HEK293 (cell line): ENCODE data around the gene INTS7.

Experiments
- CTCF ChIA-PET: fragments of 350-600 bp; formaldehyde crosslinking; extraction: SDS; loops from one replicate; lab custom pipeline; 2021; ENCODE audit warnings: antibody characterized with exemption; lab: Yijun Ruan, JAX
- POLR2A ChIA-PET: fragments of 300-600 bp; formaldehyde crosslinking; extraction: SDS; loops from one replicate; lab custom pipeline; 2020; ENCODE audit warnings: antibody characterized with exemption, inconsistent platforms; lab: Yijun Ruan, JAX
- H3K27ac ChIP-seq: fragments of 200-500 bp; sonication (Bioruptor generic); 2 replicates; pipeline ENCODE4 v1.5.1; 2014; ENCODE audit warnings: low read depth, low read length, control low read depth, inconsistent platforms; ENCODE audit errors: extremely low read depth
- H3K36me3 ChIP-seq, 2 experiments: fragments of 200-500 bp in 1 of 2; sonication (Bioruptor generic) in 1 of 2; 1 replicate in 1 of 2; 2 replicates in 1 of 2; pipeline ENCODE4 v1.5.1; 2014 to 2017; ENCODE audit warnings: inconsistent platforms in 2 of 2, low read length in 2 of 2; ENCODE audit not compliant: control insufficient read depth in 2 of 2, insufficient read depth in 1 of 2
- H3K4me1 ChIP-seq: fragments of 200-500 bp; sonication (Bioruptor generic); 2 replicates; pipeline ENCODE4 v1.5.1; 2014; ENCODE audit warnings: mild to moderate bottlenecking, low read length, inconsistent platforms; ENCODE audit not compliant: control insufficient read depth, insufficient read depth
- H3K4me3 ChIP-seq: 2 replicates; pipeline ENCODE4 v1.5.1; 2011; ENCODE audit warnings: low read depth, mild to moderate bottlenecking, control low read depth, low read length, moderate library complexity
- H3K9me3 ChIP-seq: fragments of 200-500 bp; sonication (Bioruptor generic); 2 replicates; pipeline ENCODE4 v1.5.1; 2014; ENCODE audit warnings: low read depth, low read length, inconsistent platforms; ENCODE audit not compliant: control insufficient read depth, insufficient read depth
- FEZF1 ChIP-seq: fragments of 450-650 bp; formaldehyde crosslinking; IDR thresholded peaks from 2 replicates; pipeline ENCODE4 v1.5.1; 2016; ENCODE audit warnings: missing biosample characterization, missing genetic modification characterization
- GFI1B ChIP-seq: fragments of 450-650 bp; formaldehyde crosslinking; IDR thresholded peaks from 2 replicates; pipeline ENCODE4 v1.5.1; 2016; ENCODE audit warnings: missing biosample characterization, missing genetic modification characterization
- KLF10 ChIP-seq: fragments of 450-650 bp; IDR thresholded peaks from 2 replicates; pipeline ENCODE4 v1.5.1; 2018; ENCODE audit warnings: missing biosample characterization, mild to moderate bottlenecking, missing genetic modification characterization
- KLF17 ChIP-seq: fragments of 450-650 bp; formaldehyde crosslinking; IDR thresholded peaks from 2 replicates; pipeline ENCODE4 v1.5.1; 2016; ENCODE audit warnings: missing biosample characterization, missing genetic modification characterization
- MEIS1 ChIP-seq: sonication (generic); formaldehyde crosslinking; IDR thresholded peaks from 2 replicates; pipeline ENCODE4 v1.8.1; 2022; ENCODE audit warnings: missing genetic modification reagents, mild to moderate bottlenecking, borderline replicate concordance
- OSR2 ChIP-seq: fragments of 450-650 bp; formaldehyde crosslinking; IDR thresholded peaks from 2 replicates; pipeline ENCODE4 v1.5.1; 2016; ENCODE audit warnings: missing biosample characterization, missing genetic modification characterization
- PRDM10 ChIP-seq: fragments of 450-650 bp; formaldehyde crosslinking; IDR thresholded peaks from 2 replicates; pipeline ENCODE4 v1.5.1; 2016; ENCODE audit warnings: missing biosample characterization, missing genetic modification characterization
- REPIN1 ChIP-seq: fragments of 450-650 bp; formaldehyde crosslinking; IDR thresholded peaks from 2 replicates; pipeline ENCODE4 v1.5.1; 2017; ENCODE audit warnings: missing biosample characterization, missing genetic modification characterization, low read depth
- YY2 ChIP-seq: fragments of 450-650 bp; formaldehyde crosslinking; IDR thresholded peaks from 2 replicates; pipeline ENCODE4 v1.5.1; 2016; ENCODE audit warnings: missing biosample characterization, missing genetic modification characterization
- ZBTB17 ChIP-seq: fragments of 450-650 bp; formaldehyde crosslinking; IDR thresholded peaks from 2 replicates; pipeline ENCODE4 v1.5.1; 2016; ENCODE audit warnings: missing biosample characterization, missing genetic modification characterization
- ZBTB8A ChIP-seq: fragments of 450-650 bp; formaldehyde crosslinking; IDR thresholded peaks from 2 replicates; pipeline ENCODE4 v1.5.1; 2016; ENCODE audit warnings: missing biosample characterization, missing genetic modification characterization
- ZFP69B ChIP-seq: fragments of 450-650 bp; formaldehyde crosslinking; IDR thresholded peaks from 2 replicates; pipeline ENCODE4 v1.5.1; 2016; ENCODE audit warnings: missing biosample characterization, missing genetic modification characterization
- ZNF140 ChIP-seq: fragments of 450-650 bp; formaldehyde crosslinking; IDR thresholded peaks from 2 replicates; pipeline ENCODE4 v1.5.1; 2016; ENCODE audit warnings: missing biosample characterization, missing genetic modification characterization
- ZNF157 ChIP-seq: fragments of 450-650 bp; formaldehyde crosslinking; IDR thresholded peaks from 2 replicates; pipeline ENCODE4 v1.5.1; 2016; ENCODE audit warnings: missing biosample characterization, missing genetic modification characterization
- ZNF169 ChIP-seq: fragments of 450-650 bp; formaldehyde crosslinking; IDR thresholded peaks from 2 replicates; pipeline ENCODE4 v1.5.1; 2016; ENCODE audit warnings: missing biosample characterization, missing genetic modification characterization
- ZNF248 ChIP-seq: fragments of 450-650 bp; formaldehyde crosslinking; IDR thresholded peaks from 2 replicates; pipeline ENCODE4 v1.5.1; 2017; ENCODE audit warnings: missing biosample characterization, missing genetic modification characterization
- ZNF311 ChIP-seq: fragments of 450-650 bp; formaldehyde crosslinking; IDR thresholded peaks from 2 replicates; pipeline ENCODE4 v1.5.1; 2017; ENCODE audit warnings: missing biosample characterization, missing genetic modification characterization, borderline replicate concordance
- ZNF366 ChIP-seq: fragments of 450-650 bp; formaldehyde crosslinking; conservative IDR thresholded peaks from 2 replicates; pipeline ENCODE4 v1.5.1; 2016; ENCODE audit warnings: missing biosample characterization, missing genetic modification characterization
- ZNF37A ChIP-seq: fragments of 450-650 bp; IDR thresholded peaks from 2 replicates; pipeline ENCODE4 v1.5.1; 2018; ENCODE audit warnings: missing biosample characterization, missing genetic modification characterization
- ZNF404 ChIP-seq: fragments of 450-650 bp; formaldehyde crosslinking; IDR thresholded peaks from 2 replicates; pipeline ENCODE4 v1.5.1; 2017; ENCODE audit warnings: missing biosample characterization, missing genetic modification characterization
- ZNF488 ChIP-seq: fragments of 450-650 bp; formaldehyde crosslinking; IDR thresholded peaks from 2 replicates; pipeline ENCODE4 v1.5.1; 2016; ENCODE audit warnings: missing biosample characterization, missing genetic modification characterization
- ZNF560 ChIP-seq: fragments of 450-650 bp; formaldehyde crosslinking; IDR thresholded peaks from 2 replicates; pipeline ENCODE4 v1.5.1; 2017; ENCODE audit warnings: missing biosample characterization, missing genetic modification characterization, borderline replicate concordance
- ZNF580 ChIP-seq: fragments of 450-650 bp; formaldehyde crosslinking; IDR thresholded peaks from 2 replicates; pipeline ENCODE4 v1.5.1; 2016; ENCODE audit warnings: missing biosample characterization, missing genetic modification characterization
- ZNF626 ChIP-seq: fragments of 450-650 bp; sonication (Bioruptor Pico); formaldehyde crosslinking; IDR thresholded peaks from 2 replicates; pipeline ENCODE4 v1.5.1; 2018; ENCODE audit warnings: missing biosample characterization, missing genetic modification characterization, inconsistent platforms
- ZNF654 ChIP-seq: fragments of 450-650 bp; formaldehyde crosslinking; IDR thresholded peaks from 2 replicates; pipeline ENCODE4 v1.5.1; 2016; ENCODE audit warnings: low read depth, missing biosample characterization, missing genetic modification characterization
- ZNF777 ChIP-seq: fragments of 450-650 bp; formaldehyde crosslinking; IDR thresholded peaks from 2 replicates; pipeline ENCODE4 v1.5.1; 2017; ENCODE audit warnings: missing biosample characterization, missing genetic modification characterization, borderline replicate concordance
- ZNF843 ChIP-seq: fragments of 450-650 bp; formaldehyde crosslinking; IDR thresholded peaks from 2 replicates; pipeline ENCODE4 v1.5.1; 2016; ENCODE audit warnings: missing biosample characterization, missing genetic modification characterization
- ZSCAN23 ChIP-seq: fragments of 450-650 bp; formaldehyde crosslinking; IDR thresholded peaks from 2 replicates; pipeline ENCODE4 v1.5.1; 2016; ENCODE audit warnings: missing biosample characterization, missing genetic modification characterization
- ZSCAN30 ChIP-seq: fragments of 450-650 bp; IDR thresholded peaks from 2 replicates; pipeline ENCODE4 v1.5.1; 2018; ENCODE audit warnings: missing biosample characterization, mild to moderate bottlenecking, missing genetic modification characterization, moderate library complexity
- ZXDB ChIP-seq: fragments of 450-650 bp; formaldehyde crosslinking; IDR thresholded peaks from 2 replicates; pipeline ENCODE4 v1.5.1; 2016; ENCODE audit warnings: missing biosample characterization, missing genetic modification characterization

Gene INTS7

GRCh38 chr1:212035123-212035834, at the start of gene INTS7, which contains the start of gene DTL:
Gene INTS7, minus strand, starts transcription at chr1:212035557. Its CDS starts 120 bp downstream, at chr1:212035437.
Gene DTL, plus strand, starts transcription at chr1:212035748. Its CDS starts 143 bp downstream, at chr1:212035891.
- Histone ChIP-seq H3K4me3 (peak within 1 kb of the TSS; percentile 91), H3K4me1 (peaks cover 3% of the 10 kb centered on the region; the same call in 1 of the 2 replicates), H3K9me3 (no peaks in the 10 kb centered on the region), H3K27ac (peak within 1 kb of the TSS; percentile 68), H3K36me3 (peaks cover 3 to 30% of the 10 kb centered on the region in 2 experiments; a peak in 1 of 3 replicates)
- POLR2A ChIA-PET = interaction anchor here (0.6 to 2.4 kb wide), 22 partner anchors 9 to 573 kb away, joined by 3 to 12 read pairs (median 4); partner anchors contain the start of genes ATF3 and NEK2
- CTCF ChIA-PET = interaction anchor here (0.6 to 5.0 kb wide), 63 partner anchors 9 to 702 kb away, joined by 3 to 57 read pairs (median 4); no protein-coding TSS in a partner anchor
- no peak for TF ChIP-seq MEIS1
- peak; percentile 90 for TF ChIP-seq ZBTB17 (tag by site-specific recombination)
- TF ChIP-seq GFI1B (tag by site-specific recombination) = no peak
- no peak for TF ChIP-seq ZNF248
- no peak for TF ChIP-seq ZNF140
- TF ChIP-seq ZNF366 (tag by site-specific recombination) = peak; percentile 76
- TF ChIP-seq ZNF626 = no peak
- peak; percentile 70 for TF ChIP-seq KLF17 (tag by site-specific recombination)
- no peak for TF ChIP-seq ZNF157 (tag by site-specific recombination)
- peak; percentile 85 for TF ChIP-seq ZXDB
- no peak for TF ChIP-seq ZNF560 (tag by site-specific recombination)
- TF ChIP-seq ZNF843 = peak; percentile 67; the same call in 1 of the 2 replicates
- TF ChIP-seq ZNF777 (tag by site-specific recombination) = no peak
- 0 out of 2 replicates have a peak, but pooled peaks have one; percentile 23 for TF ChIP-seq KLF10 (tag by site-specific recombination)
- peak; percentile 70 for TF ChIP-seq ZFP69B (tag by site-specific recombination)
- TF ChIP-seq REPIN1 (tag by site-specific recombination) = peak; percentile 98
- no peak for TF ChIP-seq ZNF37A (tag by site-specific recombination)
- TF ChIP-seq ZNF654 = peak; percentile 69
- peak; percentile 94 for TF ChIP-seq ZBTB8A (tag by site-specific recombination)
- no peak for TF ChIP-seq FEZF1 (tag by site-specific recombination)
- no peak; the same call in 1 of the 2 replicates for TF ChIP-seq OSR2 (tag by site-specific recombination)
- no peak for TF ChIP-seq ZNF488 (tag by site-specific recombination)
- peak; percentile 95 for TF ChIP-seq YY2 (tag by site-specific recombination)
- TF ChIP-seq ZSCAN30 (tag by site-specific recombination) = 0 out of 2 replicates have a peak, but pooled peaks have one; percentile 26
- TF ChIP-seq ZNF580 (tag by site-specific recombination) = peak; percentile 74
- TF ChIP-seq PRDM10 (tag by site-specific recombination) = peak; percentile 77
- 0 out of 2 replicates have a peak, but pooled peaks have one; percentile 48 for TF ChIP-seq ZSCAN23 (tag by site-specific recombination)
- no peak for TF ChIP-seq ZNF311 (tag by site-specific recombination)
- no peak for TF ChIP-seq ZNF404 (tag by site-specific recombination)
- no peak for TF ChIP-seq ZNF169 (tag by site-specific recombination)
